22Rv1 (cell line): ENCODE measurements around the gene KIF17.

Source experiments
- CTCF ChIP-seq: fragments of 450-650 bp; IDR thresholded peaks from 2 replicates; pipeline ENCODE4 v1.5.1; 2017; ENCODE audit warnings: mild to moderate bottlenecking
- ZFX ChIP-seq: fragments of 450-650 bp; IDR thresholded peaks from 2 replicates; pipeline ENCODE4 v1.6.1; 2017; ENCODE audit warnings: antibody characterized with exemption, borderline replicate concordance

- TF ChIP-seq CTCF: no peak
- no peak for TF ChIP-seq ZFX
Observed at GRCh38 chr1:20704390-20705202, 13.2 kb downstream of the KIF17 start.
